ENCODE measurements around the gene PAGR1.

Gene PAGR1

GRCh38 chr16:29815032-29815721 is 775 bp upstream of the PAGR1 start:
- Histone ChIP-seq H3K9ac (ENCODE audit: low read length in 2 of 2) (peak overlapping the region; percentile 34 to 58), H3K27ac (ENCODE audit: low read length) (peak overlapping the region; percentile 92), H3K36me3 (ENCODE audit: control insufficient read depth in 2 of 2, insufficient read depth in 2 of 2, low read length in 2 of 2) (peaks cover 2 to 7% of the 10 kb centered on the region in 2 donors), H3K9me3 (ENCODE audit: control insufficient read depth in 2 of 2, low read length in 2 of 2) (no peaks in the 10 kb centered on the region), H3K27me3 (ENCODE audit: control insufficient read depth in 1 of 2, insufficient read depth in 2 of 2, low read length in 2 of 2) (no peaks in the 10 kb centered on the region), H3K4me1 (ENCODE audit: control insufficient read depth, insufficient read depth, low read length) (peaks cover 69% of the 10 kb centered on the region), H3K4me3 (ENCODE audit: low read length in 2 of 2) (peak overlapping the region; percentile 55 to 88)

DNA sequence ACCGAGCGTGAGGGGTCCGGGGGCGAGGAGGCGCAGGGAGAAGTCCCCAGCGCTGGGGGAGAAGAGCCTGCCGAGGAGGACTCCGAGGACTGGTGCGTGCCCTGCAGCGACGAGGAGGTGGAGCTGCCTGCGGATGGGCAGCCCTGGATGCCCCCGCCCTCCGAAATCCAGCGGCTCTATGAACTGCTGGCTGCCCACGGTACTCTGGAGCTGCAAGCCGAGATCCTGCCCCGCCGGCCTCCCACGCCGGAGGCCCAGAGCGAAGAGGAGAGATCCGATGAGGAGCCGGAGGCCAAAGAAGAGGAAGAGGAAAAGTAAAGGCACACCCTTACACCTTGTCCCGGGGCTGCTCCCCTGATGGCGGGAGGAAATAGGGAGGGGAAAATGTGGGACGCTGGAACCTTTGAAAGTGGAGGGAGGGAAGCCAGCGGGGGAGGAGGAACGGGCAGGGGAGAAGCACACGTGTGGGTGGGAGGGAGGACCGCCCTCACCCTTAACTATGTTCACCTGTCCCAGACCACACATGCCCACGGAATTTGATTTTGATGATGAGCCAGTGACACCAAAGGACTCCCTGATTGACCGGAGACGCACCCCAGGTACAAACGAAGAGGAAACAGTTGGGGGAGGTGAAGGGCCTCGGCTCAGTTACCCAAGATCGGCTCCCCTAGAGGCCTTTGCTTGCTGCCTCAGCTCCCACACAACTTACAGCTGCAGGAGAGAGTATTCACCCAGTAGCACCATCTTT is 916 bp downstream of the PAGR1 start:
- H3K9me3 ChIP-seq (ENCODE audit: control insufficient read depth in 2 of 2, low read length in 2 of 2) = no peaks in the 10 kb centered on the region
- H3K36me3 ChIP-seq (ENCODE audit: control insufficient read depth in 2 of 2, insufficient read depth in 2 of 2, low read length in 2 of 2) = peaks cover 2 to 7% of the 10 kb centered on the region in 2 donors
- peaks cover 68% of the 10 kb centered on the region for H3K4me1 ChIP-seq (ENCODE audit: control insufficient read depth, insufficient read depth, low read length)
- H3K27me3 ChIP-seq (ENCODE audit: control insufficient read depth in 1 of 2, insufficient read depth in 2 of 2, low read length in 2 of 2) = no peaks in the 10 kb centered on the region
- peak overlapping the region; percentile 76 to 88 for H3K4me3 ChIP-seq (ENCODE audit: low read length in 2 of 2)
- peak overlapping the region; percentile 86 for H3K27ac ChIP-seq (ENCODE audit: low read length)
- H3K9ac ChIP-seq (ENCODE audit: low read length in 2 of 2) = peak overlapping the region; percentile 76 to 80

GRCh38 chr16:29818082-29818481 is 2.1 kb downstream of the PAGR1 start:
- Histone ChIP-seq H3K4me1 (ENCODE audit: control insufficient read depth, insufficient read depth, low read length) (peaks cover 69% of the 10 kb centered on the region), H3K4me3 (ENCODE audit: low read length in 2 of 2) (no peak overlapping the region), H3K27ac (ENCODE audit: low read length) (no peak overlapping the region)

GRCh38 chr16:29819506-29819905 is 3.6 kb downstream of the PAGR1 start:
- Histone ChIP-seq H3K4me3 (ENCODE audit: low read length in 2 of 2) (peak overlapping the region in 1 of 2 donors; percentile 91), H3K36me3 (ENCODE audit: control insufficient read depth in 2 of 2, insufficient read depth in 2 of 2, low read length in 2 of 2) (peaks cover 2 to 9% of the 10 kb centered on the region in 2 donors), H3K27ac (ENCODE audit: low read length) (peak overlapping the region; percentile 85), H3K9ac (ENCODE audit: low read length in 2 of 2) (peak overlapping the region in 1 of 2 donors; percentile 90), H3K4me1 (ENCODE audit: control insufficient read depth, insufficient read depth, low read length) (peaks cover 59% of the 10 kb centered on the region), H3K9me3 (ENCODE audit: control insufficient read depth in 2 of 2, low read length in 2 of 2) (no peaks in the 10 kb centered on the region), H3K27me3 (ENCODE audit: control insufficient read depth in 1 of 2, insufficient read depth in 2 of 2, low read length in 2 of 2) (no peaks in the 10 kb centered on the region)

More at GRCh38 chr16:29818082-29818481, 2.1 kb downstream of the PAGR1 start:
- peaks cover 2 to 9% of the 10 kb centered on the region in 2 donors for H3K36me3 ChIP-seq (ENCODE audit: control insufficient read depth in 2 of 2, insufficient read depth in 2 of 2, low read length in 2 of 2)
- H3K27me3 ChIP-seq (ENCODE audit: control insufficient read depth in 1 of 2, insufficient read depth in 2 of 2, low read length in 2 of 2) = no peaks in the 10 kb centered on the region
- H3K9me3 ChIP-seq (ENCODE audit: control insufficient read depth in 2 of 2, low read length in 2 of 2) = no peaks in the 10 kb centered on the region
- peak overlapping the region in 1 of 2 donors; percentile 36 for H3K9ac ChIP-seq (ENCODE audit: low read length in 2 of 2)

DNA sequence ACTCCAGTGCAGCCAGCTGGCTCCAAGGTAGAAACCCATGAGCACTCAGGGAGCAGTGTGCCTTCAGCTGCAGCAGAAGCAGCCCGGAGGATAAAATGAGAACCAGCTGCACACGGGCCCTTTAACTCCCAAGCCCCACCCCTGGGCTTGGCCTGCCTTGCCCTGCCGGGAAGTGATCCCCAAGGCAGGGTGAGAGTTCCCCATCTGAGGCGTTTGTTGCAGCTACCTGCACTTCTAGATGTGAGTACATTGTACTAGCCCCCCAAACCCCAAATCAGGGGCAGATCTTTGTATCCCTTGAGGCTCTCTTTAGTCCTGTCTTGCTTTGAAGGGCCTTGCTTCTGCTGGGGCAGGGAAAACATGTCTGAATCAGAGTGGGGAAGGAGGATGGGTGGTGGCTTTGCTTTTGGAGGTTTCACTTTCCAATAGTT is 4.3 kb downstream of the PAGR1 start, which contains the start of gene MVP:
Gene MVP (plus strand): TSS at position 192 of the 431 bp plus-strand sequence. CDS start 10,088 bp downstream, outside the sequence.
- Histone ChIP-seq H3K4me3 (ENCODE audit: low read length in 2 of 2) (peak within 1 kb of the TSS; percentile 87 to 91), H3K27me3 (ENCODE audit: control insufficient read depth in 1 of 2, insufficient read depth in 2 of 2, low read length in 2 of 2) (no peaks in the 10 kb centered on the region), H3K9ac (ENCODE audit: low read length in 2 of 2) (peak within 1 kb of the TSS; percentile 88 to 90), H3K4me1 (ENCODE audit: control insufficient read depth, insufficient read depth, low read length) (peaks cover 59% of the 10 kb centered on the region), H3K27ac (ENCODE audit: low read length) (peak within 1 kb of the TSS; percentile 85), H3K9me3 (ENCODE audit: control insufficient read depth in 2 of 2, low read length in 2 of 2) (no peaks in the 10 kb centered on the region), H3K36me3 (ENCODE audit: control insufficient read depth in 2 of 2, insufficient read depth in 2 of 2, low read length in 2 of 2) (peaks cover 2 to 9% of the 10 kb centered on the region in 2 donors)

DNA sequence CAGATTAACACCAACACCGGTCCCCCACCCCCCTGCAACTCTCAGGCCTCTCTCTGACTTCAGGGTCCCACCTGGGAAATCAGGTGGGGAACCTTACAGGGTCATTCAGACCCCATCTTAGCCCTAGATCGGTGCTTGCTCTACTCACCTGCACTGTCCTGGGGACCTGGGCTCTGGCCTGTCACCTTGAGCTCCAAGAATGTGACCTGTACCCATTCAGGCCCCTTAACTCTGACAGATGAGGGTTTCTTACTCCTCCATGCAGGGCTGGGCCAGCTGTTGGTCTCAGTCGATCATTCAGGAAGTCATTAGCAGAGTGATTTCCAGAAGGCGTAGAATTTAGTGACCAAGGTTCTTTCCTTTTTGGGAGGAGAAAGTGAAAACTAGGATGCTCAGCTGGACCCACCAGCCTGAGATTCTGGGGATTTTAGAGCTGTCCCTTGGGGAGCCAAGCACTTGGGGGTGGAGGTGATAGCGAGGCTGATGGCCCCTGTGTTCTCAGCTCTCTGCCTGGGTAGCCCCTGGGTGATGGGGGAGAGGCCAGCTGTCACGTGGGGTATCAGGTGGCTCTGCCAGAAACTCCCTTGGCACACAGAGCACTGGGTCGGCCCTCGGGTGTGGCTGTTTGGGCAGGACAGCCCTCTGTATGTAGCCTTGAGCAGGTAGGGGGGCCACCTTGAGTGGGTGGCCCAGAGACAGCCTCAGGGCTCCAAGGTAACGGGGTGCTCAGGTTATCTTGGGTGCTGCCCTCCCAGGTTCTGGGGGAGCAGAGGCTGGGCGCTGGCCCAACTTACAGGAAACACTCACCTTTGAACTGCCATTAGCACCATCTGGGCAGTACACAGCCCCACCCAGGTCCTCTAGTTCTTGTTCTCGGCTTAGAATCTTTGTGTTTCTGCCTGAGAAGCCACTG is 5.0 kb downstream of the PAGR1 start:
- Histone ChIP-seq H3K4me1 (ENCODE audit: control insufficient read depth, insufficient read depth, low read length) (peaks cover 62% of the 10 kb centered on the region), H3K9me3 (ENCODE audit: control insufficient read depth in 2 of 2, low read length in 2 of 2) (no peaks in the 10 kb centered on the region), H3K4me3 (ENCODE audit: low read length in 2 of 2) (peak overlapping the region; percentile 87 to 91), H3K9ac (ENCODE audit: low read length in 2 of 2) (peak overlapping the region; percentile 88 to 90), H3K36me3 (ENCODE audit: control insufficient read depth in 2 of 2, insufficient read depth in 2 of 2, low read length in 2 of 2) (peaks cover 2 to 9% of the 10 kb centered on the region in 2 donors), H3K27ac (ENCODE audit: low read length) (peak overlapping the region; percentile 85), H3K27me3 (ENCODE audit: control insufficient read depth in 1 of 2, insufficient read depth in 2 of 2, low read length in 2 of 2) (no peaks in the 10 kb centered on the region)

- peaks cover 62% of the 10 kb centered on the region for H3K4me1 ChIP-seq (ENCODE audit: control insufficient read depth, insufficient read depth, low read length)
- peaks cover 2 to 9% of the 10 kb centered on the region in 2 donors for H3K36me3 ChIP-seq (ENCODE audit: control insufficient read depth in 2 of 2, insufficient read depth in 2 of 2, low read length in 2 of 2)
- H3K4me3 ChIP-seq (ENCODE audit: low read length in 2 of 2) = peak overlapping the region; percentile 87 to 91
- peak overlapping the region; percentile 88 to 90 for H3K9ac ChIP-seq (ENCODE audit: low read length in 2 of 2)
- no peaks in the 10 kb centered on the region for H3K27me3 ChIP-seq (ENCODE audit: control insufficient read depth in 1 of 2, insufficient read depth in 2 of 2, low read length in 2 of 2)
- H3K27ac ChIP-seq (ENCODE audit: low read length) = peak overlapping the region; percentile 85
- no peaks in the 10 kb centered on the region for H3K9me3 ChIP-seq (ENCODE audit: control insufficient read depth in 2 of 2, low read length in 2 of 2)
Measured at GRCh38 chr16:29821643-29822115, 5.7 kb downstream of the PAGR1 start.

- Histone ChIP-seq H3K36me3 (ENCODE audit: control insufficient read depth in 2 of 2, insufficient read depth in 2 of 2, low read length in 2 of 2) (peaks cover 0 to 2% of the 10 kb centered on the region in 2 donors), H3K9ac (ENCODE audit: low read length in 2 of 2) (no peak overlapping the region), H3K4me1 (ENCODE audit: control insufficient read depth, insufficient read depth, low read length) (peaks cover 55% of the 10 kb centered on the region), H3K27me3 (ENCODE audit: control insufficient read depth in 1 of 2, insufficient read depth in 2 of 2, low read length in 2 of 2) (no peaks in the 10 kb centered on the region), H3K27ac (ENCODE audit: low read length) (peak overlapping the region; percentile 41), H3K4me3 (ENCODE audit: low read length in 2 of 2) (peak overlapping the region in 1 of 2 donors; percentile 44), H3K9me3 (ENCODE audit: control insufficient read depth in 2 of 2, low read length in 2 of 2) (no peaks in the 10 kb centered on the region)
Measured at GRCh38 chr16:29824589-29825144, 8.7 kb downstream of the PAGR1 start.

DNA sequence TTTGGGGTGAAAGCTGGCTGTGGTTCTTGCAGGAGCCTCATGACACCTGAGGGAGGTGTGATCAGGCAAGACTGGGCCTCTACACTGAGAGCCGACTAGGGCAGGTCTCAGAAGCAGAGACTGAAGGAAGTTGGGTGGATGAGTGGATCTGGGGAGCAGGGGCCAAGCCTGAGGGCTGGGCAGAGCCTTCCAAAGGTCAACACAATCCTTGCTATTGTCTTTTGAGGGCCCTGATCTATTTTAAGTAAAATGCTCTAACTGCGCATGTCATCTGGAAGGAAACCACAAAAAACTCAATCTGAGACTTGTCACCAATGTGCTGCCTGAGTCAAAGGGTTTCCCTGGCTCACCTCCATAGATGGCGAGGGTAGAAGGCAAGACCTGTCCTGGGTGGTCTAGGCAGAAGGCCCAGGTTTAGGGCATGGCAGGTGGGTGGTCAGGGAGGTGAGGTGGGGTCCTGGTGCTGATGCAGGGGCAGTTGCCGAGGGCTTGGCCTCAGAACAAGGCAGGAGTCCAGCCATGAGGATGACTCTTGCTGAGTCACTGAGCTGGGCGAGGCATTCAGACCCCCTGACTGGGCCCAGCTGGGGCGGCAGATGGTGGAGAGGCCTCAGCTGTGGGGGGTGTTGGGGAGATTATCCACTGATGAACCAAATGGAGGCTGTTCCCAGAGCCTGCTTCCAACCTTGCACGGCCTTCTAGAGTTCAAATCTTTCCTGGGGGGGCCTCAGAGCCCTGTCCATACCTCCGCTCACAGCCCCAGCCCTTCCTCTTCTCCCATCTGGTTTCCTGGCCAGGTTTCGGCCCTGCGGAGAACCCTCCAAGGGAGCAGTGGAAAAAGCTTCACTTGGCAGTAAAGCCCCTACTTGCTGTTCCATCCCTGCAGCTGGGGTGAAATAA is 9.4 kb downstream of the PAGR1 start:
- H3K36me3 ChIP-seq (ENCODE audit: control insufficient read depth in 2 of 2, insufficient read depth in 2 of 2, low read length in 2 of 2) = peaks cover 3 to 5% of the 10 kb centered on the region in 2 donors
- peak overlapping the region; percentile 41 for H3K27ac ChIP-seq (ENCODE audit: low read length)
- H3K4me1 ChIP-seq (ENCODE audit: control insufficient read depth, insufficient read depth, low read length) = peaks cover 51% of the 10 kb centered on the region
- H3K9ac ChIP-seq (ENCODE audit: low read length in 2 of 2) = no peak overlapping the region
- peak overlapping the region in 1 of 2 donors; percentile 44 for H3K4me3 ChIP-seq (ENCODE audit: low read length in 2 of 2)
- H3K9me3 ChIP-seq (ENCODE audit: control insufficient read depth in 2 of 2, low read length in 2 of 2) = no peaks in the 10 kb centered on the region
- H3K27me3 ChIP-seq (ENCODE audit: control insufficient read depth in 1 of 2, insufficient read depth in 2 of 2, low read length in 2 of 2) = no peaks in the 10 kb centered on the region

All from stomach smooth muscle (tissue), 2 donors.